Measurements from ENCODE around the gene LRRC57.

LRRC57 gene

GRCh38 chr15:42490291-42490670 is 58.3 kb downstream of the LRRC57 start:
- TF ChIP-seq POLR2AphosphoS5 (IDR thresholded peaks at IDR 0.05; ENCODE audit: low read depth, low read length) (no peak), REST (IDR thresholded peaks at IDR 0.05; ENCODE audit: insufficient read depth in 1 of 2, low read depth in 2 of 2, low read length in 2 of 2) (no peak), FOXP2 (optimal IDR thresholded peaks at IDR 0.05; ENCODE audit: borderline replicate concordance, extremely low read depth, extremely low read length, insufficient read depth) (no peak), SIN3A (IDR thresholded peaks at IDR 0.05; ENCODE audit: borderline replicate concordance, insufficient read depth, low read length) (no peak), TAF1 (IDR thresholded peaks at IDR 0.05; ENCODE audit: borderline replicate concordance, insufficient read depth, low read length) (no peak)

Data from PFSK-1 (cell line).